K562 (cell line): ENCODE measurements around the gene LPIN1. TPM values are rescaled to one million over a fixed set of nuclear protein-coding genes. Genes with fewer than 3 reads are reported as not detected.

Experiments
- ATAC-seq: fragments of 200-7000 bp; cut with Tn5 transposase; 3 replicates; pipeline ENCODE4 v1.9.1; 2020; ENCODE audit warnings: moderate library complexity
- BruUV-seq: library from RNA; stranded (reverse); fragments of 400-500 nt; replicated peaks from 2 replicates; lab custom pipeline; 2021; lab: Mats Ljungman, UMichigan
- CTCF ChIA-PET: fragments of 300-600 bp; formaldehyde crosslinking; extraction: SDS; loops from one replicate; lab custom pipeline; 2021; ENCODE audit warnings: low intra/inter-chr PET ratio; lab: Yijun Ruan, JAX
- POLR2A ChIA-PET: fragments of 300-600, 350-650 bp; sonication (Branson Sonifier 250); formaldehyde crosslinking; extraction: SDS; loops from one replicate; lab custom pipeline; 2021; ENCODE audit warnings: antibody characterized with exemption, inconsistent platforms; lab: Yijun Ruan, JAX
- DNase-seq, 4 experiments: peaks; one replicate each; pipeline versions ENCODE4 v3.0.0 to v3.0.0-alpha.2; 2011 to 2018; ENCODE audit warnings: low spot score in 3 of 4, mixed read lengths in 3 of 4; ENCODE audit errors: extremely low read depth in 1 of 4
- FAIRE-seq: peaks from 2 replicates; lab custom pipeline; 2011; peaks lifted over from hg19 to GRCh38; lab: Jason Lieb, UNC
- H2AFZ ChIP-seq: 2 replicates; pipeline ENCODE4 v1.6.0; 2011; ENCODE audit warnings: low read depth, low read length, control low read depth, inconsistent platforms
- H3K27ac ChIP-seq: fragments of 200-600 bp; 3 replicates; pipeline ENCODE4 v1.8.0; 2011; ENCODE audit warnings: low read depth, mild to moderate bottlenecking, control low read depth, inconsistent platforms, low read length, moderate library complexity, mixed read lengths; ENCODE audit errors: extremely low read depth
- H3K27me3 ChIP-seq, 2 experiments: fragments of 300-600 bp in 1 of 2; 2 replicates in 1 of 2; 3 replicates in 1 of 2; pipeline versions ENCODE4 v1.6.0 to v1.8.0; 2011; ENCODE audit warnings: inconsistent platforms in 2 of 2, low read length in 2 of 2, mild to moderate bottlenecking in 1 of 2, mixed read lengths in 1 of 2, moderate library complexity in 1 of 2; ENCODE audit not compliant: control insufficient read depth in 2 of 2, insufficient read depth in 2 of 2
- H3K36me3 ChIP-seq: fragments of 300-600 bp; 3 replicates; pipeline ENCODE4 v1.8.0; 2011; ENCODE audit warnings: mild to moderate bottlenecking, low read length, inconsistent platforms; ENCODE audit not compliant: control insufficient read depth, insufficient read depth
- H3K4me1 ChIP-seq, 2 experiments: fragments of 200-600 bp in 1 of 2; replicated peaks in 1 of 2; 2 replicates in 1 of 2; 3 replicates in 1 of 2; pipeline versions ENCODE4 v1.5.1 to v1.8.0; 2011; ENCODE audit warnings: inconsistent platforms in 2 of 2, low read length in 2 of 2, mild to moderate bottlenecking in 1 of 2, mixed read lengths in 1 of 2, moderate library complexity in 1 of 2; ENCODE audit not compliant: control insufficient read depth in 2 of 2, insufficient read depth in 2 of 2
- H3K4me2 ChIP-seq: 2 replicates; pipeline ENCODE4 v1.6.1; 2011; ENCODE audit warnings: low read length, control low read depth, inconsistent platforms, mixed read lengths; ENCODE audit not compliant: insufficient read depth
- H3K4me3 ChIP-seq: fragments of 200-600 bp; sonication (generic), shearing (Covaris generic); 2 replicates; pipeline ENCODE4 v1.5.1; 2016; ENCODE audit warnings: control low read depth, inconsistent platforms
- H3K79me2 ChIP-seq: fragments of 200-600 bp; 3 replicates; pipeline ENCODE4 v1.8.0; 2011; ENCODE audit warnings: low read length, inconsistent platforms; ENCODE audit not compliant: control insufficient read depth, insufficient read depth
- H3K9ac ChIP-seq, 2 experiments: 2 replicates each; pipeline versions ENCODE4 v1.6.0 to v1.6.1; 2011; ENCODE audit warnings: low read depth in 2 of 2, low read length in 2 of 2, control low read depth in 1 of 2, inconsistent platforms in 1 of 2, mild to moderate bottlenecking in 1 of 2, mixed read lengths in 1 of 2; ENCODE audit not compliant: insufficient read depth in 1 of 2
- H3K9me1 ChIP-seq: one replicate; pipeline ENCODE4 v1.6.0; 2011; ENCODE audit warnings: inconsistent platforms, mild to moderate bottlenecking, low read length, moderate library complexity; ENCODE audit not compliant: control insufficient read depth, insufficient read depth
- H3K9me3 ChIP-seq: replicated peaks from 2 replicates; pipeline ENCODE4 v1.5.1; 2011; ENCODE audit warnings: low read depth, low read length, inconsistent platforms; ENCODE audit not compliant: control insufficient read depth, insufficient read depth
- H4K20me1 ChIP-seq: replicated peaks from 2 replicates; pipeline ENCODE4 v1.6.1; 2011; ENCODE audit warnings: low read length, inconsistent platforms, mixed read lengths; ENCODE audit not compliant: control insufficient read depth, insufficient read depth
- ARID1B ChIP-seq: fragments of 450-650 bp; IDR thresholded peaks from 2 replicates; pipeline ENCODE4 v1.6.1; 2016; ENCODE audit warnings: antibody characterized with exemption, mild to moderate bottlenecking, inconsistent platforms
- DPF2 ChIP-seq: fragments of 450-650 bp; IDR thresholded peaks from 2 replicates; pipeline ENCODE4 v1.6.1; 2016
- IFI16 ChIP-seq: fragments of 250-450 bp; sonication (Bioruptor Pico); IDR thresholded peaks from 2 replicates; pipeline ENCODE4 v2.1.2; 2022; ENCODE audit warnings: mild to moderate bottlenecking, inconsistent platforms
- MEIS2 ChIP-seq: fragments of 450-650 bp; IDR thresholded peaks from 2 replicates; pipeline ENCODE4 v1.6.1; 2014; ENCODE audit warnings: mild to moderate bottlenecking; ENCODE audit not compliant: partially characterized antibody
- MXI1 ChIP-seq: IDR thresholded peaks from 2 replicates; pipeline ENCODE4 v1.6.1; 2011; ENCODE audit warnings: low read depth, mild to moderate bottlenecking, improper control_type of control experiment, low read length
- NFE2 ChIP-seq: IDR thresholded peaks from 2 replicates; pipeline ENCODE4 v1.6.1; 2014; ENCODE audit warnings: antibody characterized with exemption, low read depth
- TAF15 ChIP-seq: fragments of 200-400 bp; formaldehyde crosslinking; IDR thresholded peaks from 2 replicates; pipeline ENCODE4 v1.6.1; 2017; ENCODE audit warnings: mild to moderate bottlenecking, low read depth, low read length, moderate library complexity
- ZNF589 ChIP-seq: fragments of 200-800 bp; sonication (Bioruptor generic); IDR thresholded peaks from 2 replicates; pipeline ENCODE4 v1.6.1; 2016; ENCODE audit warnings: low read depth, missing genetic modification characterization, missing compliant biosample characterization
- WGBS: fragments of 100-300 bp; shearing (Covaris generic); methylation state at CpG from one replicate; pipeline ENCODE4 v1.1.6; 2016; ENCODE audit warnings: low coverage, mixed read lengths; ENCODE audit not compliant: insufficient coverage; ENCODE audit errors: missing lambda C conversion rate; 5-methylcytosine and 5-hydroxymethylcytosine counted together
- in situ Hi-C: fragments of 300-500 bp; cut with MboI; formaldehyde crosslinking; loops from 4 replicates; pipeline ENCODE4 v1.15.0; 2018; ENCODE audit warnings: inconsistent platforms, mixed read lengths
- intact Hi-C: fragments of 100-400 bp; cut with micrococcal nuclease; formaldehyde crosslinking; loops from 2 replicates; pipeline ENCODE4 v1.14.2; 2022
- polyA plus RNA-seq, 8 experiments: library from polyadenylated mRNA; depleted of rRNA in 4 of 8; stranded (reverse) in 5 of 8; unstranded in 3 of 8; fragments of >200 nt; fragmentation: Nextera tagmentation in 2 of 8; fragmentation: Illumina TruSeq in 1 of 8; extraction: Ambion mirVana in 2 of 8; extraction: Trizol in 1 of 8; gene quantifications; 2 replicates each; pipeline versions ENCODE4 v1.2.1 to v1.2.3, GENCODE V29; 2011 to 2014; ENCODE audit warnings: inconsistent platforms in 1 of 8, missing spikeins in 1 of 8
- total RNA-seq, 7 experiments: library from RNA; depleted of rRNA in 6 of 7; stranded (reverse); fragments of >200 nt in 6 of 7; fragmentation: Illumina TruSeq in 2 of 7; extraction: Trizol in 2 of 7; gene quantifications; 2 replicates each; pipeline versions ENCODE4 v1.2.1 to v1.2.3, GENCODE V29; 2011 to 2021; ENCODE audit warnings: low replicate concordance in 1 of 7
- TF ChIP-seq, protein P1 (sequence below): sonication (generic); formaldehyde crosslinking; IDR thresholded peaks from 2 replicates; pipeline ENCODE4 v1.8.0; 2022; ENCODE audit warnings: missing genetic modification reagents, mild to moderate bottlenecking, moderate library complexity, borderline replicate concordance
- TF ChIP-seq, protein P2 (sequence below), 2 experiments: IDR thresholded peaks in 1 of 2; conservative IDR thresholded peaks in 1 of 2; 2 replicates each; pipeline ENCODE4 v1.6.1; 2016; ENCODE audit warnings: low read depth in 2 of 2, mild to moderate bottlenecking in 1 of 2, missing compliant biosample characterization in 1 of 2, missing genetic modification characterization in 1 of 2, moderate library complexity in 1 of 2
- TF ChIP-seq, protein P3 (sequence below): fragments of 250-450 bp; sonication (Bioruptor Pico); IDR thresholded peaks from 2 replicates; pipeline ENCODE4 v1.9.0; 2021; ENCODE audit warnings: mild to moderate bottlenecking, inconsistent platforms
- TF ChIP-seq, protein P4 (sequence below): fragments of 450-650 bp; formaldehyde crosslinking; IDR thresholded peaks from 2 replicates; pipeline ENCODE4 v1.4.0; 2020; ENCODE audit warnings: mild to moderate bottlenecking, moderate library complexity

The LPIN1 gene
- total and polyA plus RNA-seq, 9 of the 15 experiments (the other 6 are each of a cell fraction or from before 2014, with no cell fraction given), result 9.2 to 84.0 (median 27.8) TPM

DNA sequence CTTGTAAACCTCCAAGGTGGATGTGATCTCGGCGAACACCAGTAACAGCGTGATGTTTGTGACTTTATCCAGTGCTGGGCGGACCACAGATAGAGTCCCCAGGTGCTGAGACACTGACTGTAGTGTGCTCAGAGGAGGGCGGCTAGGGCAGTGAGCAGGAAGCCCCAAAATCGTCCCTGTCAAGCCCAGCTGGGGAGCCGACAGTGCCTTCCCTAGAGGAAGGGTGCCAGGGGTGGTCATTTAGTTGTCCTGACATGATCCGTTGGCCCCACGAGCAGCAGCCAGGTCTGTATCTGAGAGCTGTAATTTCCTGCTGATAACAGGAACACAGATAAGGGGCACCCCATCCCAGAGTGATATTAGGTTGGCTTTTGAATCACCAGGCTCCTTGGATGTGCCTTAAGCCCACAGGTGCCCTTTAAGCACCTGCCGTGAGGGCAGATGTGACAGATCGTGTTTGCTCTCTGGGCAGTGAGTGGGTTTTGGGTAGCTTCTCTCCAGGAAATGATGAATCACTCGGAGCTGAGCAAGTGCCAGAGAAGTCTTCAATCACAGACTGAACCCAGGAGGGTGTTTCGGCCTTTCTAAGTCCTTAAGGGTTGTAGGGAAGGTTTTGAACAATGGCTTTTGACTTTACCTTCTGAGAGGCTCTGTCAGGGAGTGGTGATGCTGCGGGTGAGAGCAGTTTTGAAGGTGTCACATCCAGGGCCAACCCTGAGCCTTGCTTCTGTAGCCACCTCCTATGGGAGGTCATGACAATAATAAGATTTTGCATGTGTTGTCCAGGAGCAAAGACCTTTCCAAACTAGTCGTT, 7.7 kb downstream of the LPIN1 start:
- intact Hi-C loops, result no loop called here
- POLR2A ChIA-PET, result interaction anchor here (1.1 to 1.6 kb wide), 5 partner anchors 9 to 46 kb away, joined by 3 to 4 read pairs (median 4); no protein-coding TSS in a partner anchor
- TF ChIP-seq MEIS2 (peak; percentile 43), IFI16 (CRISPR knock-in tag) (0 out of 2 replicates have a peak, but pooled peaks have one; percentile 14), DPF2 (0 out of 2 replicates have a peak, but pooled peaks have one; percentile 23), ZNF589 (0 out of 2 replicates have a peak, but pooled peaks have one; percentile 43), ARID1B (0 out of 2 replicates have a peak, but pooled peaks have one; percentile 36), TAF15 (no peak), NFE2 (peak; percentile 55), MXI1 (no peak)
- TF ChIP-seq, protein P1, sequence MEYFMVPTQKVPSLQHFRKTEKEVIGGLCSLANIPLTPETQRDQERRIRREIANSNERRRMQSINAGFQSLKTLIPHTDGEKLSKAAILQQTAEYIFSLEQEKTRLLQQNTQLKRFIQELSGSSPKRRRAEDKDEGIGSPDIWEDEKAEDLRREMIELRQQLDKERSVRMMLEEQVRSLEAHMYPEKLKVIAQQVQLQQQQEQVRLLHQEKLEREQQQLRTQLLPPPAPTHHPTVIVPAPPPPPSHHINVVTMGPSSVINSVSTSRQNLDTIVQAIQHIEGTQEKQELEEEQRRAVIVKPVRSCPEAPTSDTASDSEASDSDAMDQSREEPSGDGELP (CRISPR knock-in tag), result peak; percentile 25; the same call in 1 of the 2 replicates
- TF ChIP-seq, protein P2, sequence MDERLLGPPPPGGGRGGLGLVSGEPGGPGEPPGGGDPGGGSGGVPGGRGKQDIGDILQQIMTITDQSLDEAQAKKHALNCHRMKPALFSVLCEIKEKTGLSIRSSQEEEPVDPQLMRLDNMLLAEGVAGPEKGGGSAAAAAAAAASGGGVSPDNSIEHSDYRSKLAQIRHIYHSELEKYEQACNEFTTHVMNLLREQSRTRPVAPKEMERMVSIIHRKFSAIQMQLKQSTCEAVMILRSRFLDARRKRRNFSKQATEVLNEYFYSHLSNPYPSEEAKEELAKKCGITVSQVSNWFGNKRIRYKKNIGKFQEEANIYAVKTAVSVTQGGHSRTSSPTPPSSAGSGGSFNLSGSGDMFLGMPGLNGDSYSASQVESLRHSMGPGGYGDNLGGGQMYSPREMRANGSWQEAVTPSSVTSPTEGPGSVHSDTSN (CRISPR knock-in tag; IDR thresholded peaks at IDR 0.05; ENCODE audit: low read depth), result no peak
- TF ChIP-seq, protein P2 (tag; conservative IDR thresholded peaks at IDR 0.05; ENCODE audit: low read depth), result peak; percentile 33
- TF ChIP-seq, protein P3, sequence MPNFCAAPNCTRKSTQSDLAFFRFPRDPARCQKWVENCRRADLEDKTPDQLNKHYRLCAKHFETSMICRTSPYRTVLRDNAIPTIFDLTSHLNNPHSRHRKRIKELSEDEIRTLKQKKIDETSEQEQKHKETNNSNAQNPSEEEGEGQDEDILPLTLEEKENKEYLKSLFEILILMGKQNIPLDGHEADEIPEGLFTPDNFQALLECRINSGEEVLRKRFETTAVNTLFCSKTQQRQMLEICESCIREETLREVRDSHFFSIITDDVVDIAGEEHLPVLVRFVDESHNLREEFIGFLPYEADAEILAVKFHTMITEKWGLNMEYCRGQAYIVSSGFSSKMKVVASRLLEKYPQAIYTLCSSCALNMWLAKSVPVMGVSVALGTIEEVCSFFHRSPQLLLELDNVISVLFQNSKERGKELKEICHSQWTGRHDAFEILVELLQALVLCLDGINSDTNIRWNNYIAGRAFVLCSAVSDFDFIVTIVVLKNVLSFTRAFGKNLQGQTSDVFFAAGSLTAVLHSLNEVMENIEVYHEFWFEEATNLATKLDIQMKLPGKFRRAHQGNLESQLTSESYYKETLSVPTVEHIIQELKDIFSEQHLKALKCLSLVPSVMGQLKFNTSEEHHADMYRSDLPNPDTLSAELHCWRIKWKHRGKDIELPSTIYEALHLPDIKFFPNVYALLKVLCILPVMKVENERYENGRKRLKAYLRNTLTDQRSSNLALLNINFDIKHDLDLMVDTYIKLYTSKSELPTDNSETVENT, result no peak
- TF ChIP-seq, protein P4, sequence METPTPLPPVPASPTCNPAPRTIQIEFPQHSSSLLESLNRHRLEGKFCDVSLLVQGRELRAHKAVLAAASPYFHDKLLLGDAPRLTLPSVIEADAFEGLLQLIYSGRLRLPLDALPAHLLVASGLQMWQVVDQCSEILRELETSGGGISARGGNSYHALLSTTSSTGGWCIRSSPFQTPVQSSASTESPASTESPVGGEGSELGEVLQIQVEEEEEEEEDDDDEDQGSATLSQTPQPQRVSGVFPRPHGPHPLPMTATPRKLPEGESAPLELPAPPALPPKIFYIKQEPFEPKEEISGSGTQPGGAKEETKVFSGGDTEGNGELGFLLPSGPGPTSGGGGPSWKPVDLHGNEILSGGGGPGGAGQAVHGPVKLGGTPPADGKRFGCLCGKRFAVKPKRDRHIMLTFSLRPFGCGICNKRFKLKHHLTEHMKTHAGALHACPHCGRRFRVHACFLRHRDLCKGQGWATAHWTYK, result peak; percentile 48; the same call in 1 of the 2 replicates

More for the DNA sequence above, 7.7 kb downstream of the LPIN1 start:
- in situ Hi-C loops, result no loop called here
- peaks cover 7% of the 10 kb centered on the region; the same call in 2 of the 3 replicates for H3K36me3 ChIP-seq
- no peak overlapping the region for H2AFZ ChIP-seq
- H3K9me1 ChIP-seq, result no peaks in the 10 kb centered on the region
- DNase-seq, result peak in 2 of 4 experiments; percentile 25 to 54
- 14% methylated on average over 15 of the region's 15 CpGs for WGBS
- no peaks in the 10 kb centered on the region for H3K27me3 ChIP-seq
- no peaks in the 10 kb centered on the region for H3K9me3 ChIP-seq
- peaks cover 36 to 62% of the 10 kb centered on the region in 2 experiments for H3K4me1 ChIP-seq
- H3K79me2 ChIP-seq, result peaks cover 94% of the 10 kb centered on the region
- no TSS peak for BruUV-seq
- CTCF ChIA-PET, result interaction anchor here (0.5 kb wide), 1 partner anchor 610 kb away, joined by 3 read pairs; no protein-coding TSS in a partner anchor
- peak; percentile 57 for FAIRE-seq
- ATAC-seq, result peak; percentile 74
- no peak overlapping the region for H3K4me3 ChIP-seq
- peaks cover 32% of the 10 kb centered on the region for H4K20me1 ChIP-seq
- peak overlapping the region; percentile 66 for H3K27ac ChIP-seq
- peak overlapping the region; percentile 59 for H3K4me2 ChIP-seq
- peak overlapping the region; percentile 10 to 30; a peak in 1 of 4 replicates for H3K9ac ChIP-seq
